GM19099 (cell line): ENCODE data around the gene TCIRG1.

Source experiments
- POLR2A ChIP-seq: IDR thresholded peaks from 3 replicates; pipeline ENCODE4 v1.6.1; 2011; ENCODE audit warnings: low read depth; ENCODE audit not compliant: insufficient read length; ENCODE audit errors: extremely low read depth

The TCIRG1 gene, protein sequence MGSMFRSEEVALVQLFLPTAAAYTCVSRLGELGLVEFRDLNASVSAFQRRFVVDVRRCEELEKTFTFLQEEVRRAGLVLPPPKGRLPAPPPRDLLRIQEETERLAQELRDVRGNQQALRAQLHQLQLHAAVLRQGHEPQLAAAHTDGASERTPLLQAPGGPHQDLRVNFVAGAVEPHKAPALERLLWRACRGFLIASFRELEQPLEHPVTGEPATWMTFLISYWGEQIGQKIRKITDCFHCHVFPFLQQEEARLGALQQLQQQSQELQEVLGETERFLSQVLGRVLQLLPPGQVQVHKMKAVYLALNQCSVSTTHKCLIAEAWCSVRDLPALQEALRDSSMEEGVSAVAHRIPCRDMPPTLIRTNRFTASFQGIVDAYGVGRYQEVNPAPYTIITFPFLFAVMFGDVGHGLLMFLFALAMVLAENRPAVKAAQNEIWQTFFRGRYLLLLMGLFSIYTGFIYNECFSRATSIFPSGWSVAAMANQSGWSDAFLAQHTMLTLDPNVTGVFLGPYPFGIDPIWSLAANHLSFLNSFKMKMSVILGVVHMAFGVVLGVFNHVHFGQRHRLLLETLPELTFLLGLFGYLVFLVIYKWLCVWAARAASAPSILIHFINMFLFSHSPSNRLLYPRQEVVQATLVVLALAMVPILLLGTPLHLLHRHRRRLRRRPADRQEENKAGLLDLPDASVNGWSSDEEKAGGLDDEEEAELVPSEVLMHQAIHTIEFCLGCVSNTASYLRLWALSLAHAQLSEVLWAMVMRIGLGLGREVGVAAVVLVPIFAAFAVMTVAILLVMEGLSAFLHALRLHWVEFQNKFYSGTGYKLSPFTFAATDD

DNA sequence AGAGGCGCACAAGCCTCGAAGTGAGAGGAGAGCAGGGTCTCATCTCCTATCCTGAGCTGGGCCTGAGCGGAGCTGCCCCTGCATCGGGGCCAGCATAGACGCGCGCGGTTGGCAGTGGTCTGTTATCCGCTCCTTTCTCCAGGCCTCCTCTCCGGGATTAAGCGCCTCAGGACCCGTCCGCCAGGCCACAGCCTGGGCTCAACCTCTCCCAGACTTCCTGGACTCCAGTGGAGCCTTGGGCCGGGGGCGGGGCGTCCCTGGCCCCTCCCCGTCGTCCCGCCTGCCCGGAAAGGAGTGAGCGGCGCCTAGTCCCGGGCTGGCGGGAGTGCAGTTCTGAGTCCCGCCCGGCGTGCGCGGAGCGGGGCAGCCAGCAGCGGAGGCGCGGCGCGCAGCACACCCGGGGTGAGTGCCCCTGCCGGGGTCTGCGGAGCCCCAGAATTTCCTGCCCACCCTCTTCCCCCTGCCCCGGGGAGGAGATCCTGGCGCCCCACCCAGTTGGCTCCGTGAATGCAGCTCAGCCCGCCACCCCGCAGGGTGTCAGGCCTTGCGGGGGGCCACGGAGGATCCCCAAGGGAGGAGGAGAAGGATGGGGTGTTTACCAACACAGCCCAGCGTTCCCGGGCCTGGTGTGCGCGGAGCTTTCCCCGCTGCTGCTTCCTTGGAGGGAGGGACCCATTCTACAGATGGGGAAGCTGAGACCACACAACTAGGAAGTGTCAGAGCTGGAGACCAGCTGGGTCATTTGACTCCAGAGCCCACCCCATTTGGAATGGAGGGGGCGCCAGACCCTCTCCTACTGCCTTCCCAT is at the start of gene TCIRG1:
Gene TCIRG1, plus strand, starts transcription at position 308 of the 808 bp plus-strand sequence. CDS start 2,247 bp downstream, outside the sequence.
- TF ChIP-seq POLR2A: peak; percentile 86

GRCh38 chr11:67996051-67996450 is 42.8 kb upstream of the TCIRG1 start:
- no peak for TF ChIP-seq POLR2A

DNA sequence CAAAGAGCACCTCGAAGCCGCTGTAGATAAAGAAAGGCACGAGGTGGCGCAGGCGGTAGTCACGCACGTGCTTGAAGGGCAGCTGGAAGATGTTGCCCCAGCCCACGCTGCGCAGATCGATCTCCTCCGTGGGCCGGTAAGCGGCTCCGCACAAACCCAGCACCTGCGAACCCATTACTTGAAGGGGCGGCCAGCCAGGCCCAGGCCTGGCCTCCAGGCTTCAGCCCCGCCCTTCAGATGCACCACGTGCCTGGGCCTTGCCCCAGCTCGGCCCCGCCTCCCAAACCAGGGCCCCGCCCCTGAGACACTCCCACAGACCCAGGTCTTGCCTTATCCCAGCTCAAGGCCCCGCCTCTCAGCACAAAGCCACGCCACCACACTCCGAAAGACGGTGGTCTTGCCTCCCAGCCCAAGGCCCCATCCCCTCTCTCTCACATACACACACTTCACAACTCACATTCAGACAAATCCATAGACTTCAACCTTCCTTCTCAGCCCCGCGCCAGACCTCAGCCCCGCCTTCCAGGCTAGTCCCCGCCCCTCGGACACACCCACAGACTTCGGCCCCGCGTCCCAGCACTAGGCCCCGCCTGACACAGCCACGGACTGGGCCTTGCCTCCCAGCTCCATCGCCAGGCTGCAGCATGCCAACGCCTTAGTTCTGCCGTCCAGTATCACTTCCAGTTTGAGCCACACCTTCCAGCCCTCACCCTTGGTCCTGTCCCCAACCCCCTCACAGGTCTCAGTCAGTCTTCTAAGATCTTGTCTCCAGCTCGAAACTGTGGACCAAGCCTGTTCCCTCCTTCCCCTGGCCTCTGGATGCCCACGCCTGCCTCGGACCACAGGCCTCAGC is 42.0 kb upstream of the TCIRG1 start:
- no peak for TF ChIP-seq POLR2A

DNA sequence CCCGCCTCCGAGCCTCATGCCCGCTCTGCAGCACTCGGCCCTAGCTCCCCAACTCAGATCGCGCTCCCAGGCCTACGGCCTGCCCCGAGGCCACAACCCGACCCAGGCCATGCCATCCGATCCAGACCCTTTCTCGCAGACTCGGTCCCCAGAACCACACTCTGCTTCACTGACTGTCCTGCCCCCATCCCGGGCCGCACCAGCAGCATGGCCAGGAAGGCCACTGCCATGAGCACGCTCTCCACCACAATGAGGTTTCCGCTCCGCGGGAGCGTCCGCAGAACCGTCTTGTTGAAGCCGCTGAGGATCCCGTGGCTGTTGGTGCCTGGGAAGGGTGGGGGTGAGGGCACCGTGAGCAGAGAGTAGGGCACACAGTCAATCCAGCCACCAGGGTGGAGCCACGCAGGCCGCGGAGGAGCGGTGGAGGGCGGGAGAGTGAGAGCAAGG is 41.3 kb upstream of the TCIRG1 start:
- TF ChIP-seq POLR2A: no peak

DNA sequence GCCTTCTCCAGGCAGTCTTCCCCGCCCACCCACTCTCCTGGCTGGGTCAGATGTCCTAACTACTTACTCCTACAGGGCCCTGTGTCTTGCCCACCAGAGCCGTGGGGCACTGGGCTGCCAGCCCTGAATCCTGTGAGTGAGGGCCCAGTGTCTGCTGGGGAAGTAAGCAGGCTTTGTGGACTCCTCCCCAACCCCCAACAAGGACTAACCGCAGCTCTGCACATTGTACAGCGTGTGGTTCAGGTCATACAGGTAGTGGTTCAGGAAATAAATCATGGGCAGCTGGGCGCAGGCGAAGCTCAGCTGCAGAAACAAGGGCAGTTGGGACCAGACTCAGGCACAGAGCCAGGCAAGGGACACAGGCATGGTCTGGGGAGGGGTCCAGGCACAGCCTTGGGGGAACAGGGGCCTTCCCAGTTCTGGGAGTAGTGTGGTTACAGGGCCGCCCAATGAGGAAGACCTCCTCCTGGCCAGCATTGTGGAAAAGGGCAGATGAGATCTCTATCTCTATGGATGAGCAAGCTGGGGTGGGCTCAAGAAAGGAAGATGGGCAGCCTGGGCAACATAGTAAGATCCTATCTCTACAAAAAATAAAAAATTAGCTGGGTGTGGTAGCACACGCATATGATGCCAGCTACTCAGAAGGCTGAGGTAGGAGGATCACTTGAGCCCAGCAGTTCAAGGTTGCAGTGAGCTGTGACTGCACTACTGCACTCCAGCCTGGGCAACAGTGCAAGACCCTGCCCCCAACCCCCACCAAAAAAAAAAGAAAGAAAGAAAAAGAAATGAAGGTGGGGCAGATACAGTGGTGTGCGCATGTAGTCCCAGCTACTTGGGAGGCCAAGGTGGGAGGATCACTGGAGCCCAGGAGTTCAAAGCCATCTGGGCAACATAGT is 40.4 kb upstream of the TCIRG1 start:
- no peak for TF ChIP-seq POLR2A

GRCh38 chr11:67999201-67999629 is 39.6 kb upstream of the TCIRG1 start:
- no peak for TF ChIP-seq POLR2A

DNA sequence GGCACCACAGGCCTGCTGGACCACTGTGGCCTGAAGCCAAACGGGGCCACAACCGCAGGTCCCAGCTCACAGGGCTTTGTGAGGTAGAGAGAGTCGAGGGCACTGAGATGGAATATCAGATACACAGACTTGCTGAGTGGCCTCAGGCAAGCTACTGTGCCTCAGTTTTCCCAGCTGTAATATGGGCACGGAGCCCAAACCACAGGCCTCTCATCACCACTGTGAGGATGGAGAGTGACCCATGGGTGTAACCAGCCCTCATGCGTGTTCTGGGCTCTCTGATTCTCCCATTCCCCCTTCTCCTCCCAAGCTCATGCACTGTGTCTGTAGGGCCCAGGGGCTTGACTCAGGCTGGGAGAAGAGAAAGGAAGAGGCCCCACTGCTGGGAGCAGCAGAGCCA is 39.1 kb upstream of the TCIRG1 start:
- no peak for TF ChIP-seq POLR2A

GRCh38 chr11:68002575-68002937 is 36.3 kb upstream of the TCIRG1 start:
- no peak for TF ChIP-seq POLR2A

DNA sequence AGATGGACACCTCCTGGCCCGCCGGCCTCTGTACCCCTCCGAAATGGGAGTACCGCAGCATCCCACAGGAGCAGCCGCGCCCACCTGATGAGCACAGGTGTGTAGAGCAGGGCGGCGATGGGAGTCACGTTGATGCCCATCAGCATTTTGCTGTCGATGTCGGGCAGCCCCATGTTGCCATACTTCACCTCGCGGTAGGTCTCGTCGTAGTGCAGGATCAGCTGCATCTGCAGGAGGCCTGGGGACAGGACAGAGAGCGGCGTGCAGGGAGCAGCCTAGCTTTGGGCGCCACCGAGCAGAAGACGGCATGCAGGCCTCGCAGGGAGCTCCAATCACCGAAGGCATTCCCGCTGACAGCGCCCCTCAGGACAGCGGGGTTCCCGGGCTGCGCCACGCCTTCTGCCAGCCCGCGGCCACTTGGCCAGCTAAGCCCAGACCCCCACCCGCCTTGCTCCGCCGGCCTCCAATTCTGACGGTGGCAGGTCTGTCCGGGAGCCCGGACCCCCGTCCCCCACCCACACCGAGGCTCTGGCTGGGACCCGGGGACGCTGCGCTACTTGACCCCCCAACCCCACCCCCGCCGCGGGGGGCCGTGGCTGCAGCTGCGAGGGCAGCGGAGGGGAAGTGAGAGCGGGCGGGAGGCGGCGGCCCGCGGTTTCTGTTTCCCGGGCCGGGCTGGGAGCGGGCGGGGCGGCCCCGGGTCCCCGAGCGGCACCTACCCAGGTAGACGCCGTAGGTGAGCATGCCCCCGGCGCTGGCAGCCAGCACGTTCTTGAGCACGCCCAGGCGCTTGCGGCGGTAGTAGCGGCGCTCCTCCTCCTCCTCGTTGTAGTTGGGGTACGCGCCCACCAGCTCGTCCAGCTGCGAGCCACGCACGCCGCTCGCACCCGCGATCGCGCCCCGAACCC is 35.6 kb upstream of the TCIRG1 start:
- TF ChIP-seq POLR2A: no peak

- TF ChIP-seq POLR2A: peak; percentile 88
These were observed 34.8 kb upstream of the TCIRG1 start, which contains the start of gene UNC93B1 for GRCh38 chr11:68003846-68004550. Gene UNC93B1 (minus strand): TSS chr11:68004097. CDS start chr11:68004043, 54 bp downstream.

DNA sequence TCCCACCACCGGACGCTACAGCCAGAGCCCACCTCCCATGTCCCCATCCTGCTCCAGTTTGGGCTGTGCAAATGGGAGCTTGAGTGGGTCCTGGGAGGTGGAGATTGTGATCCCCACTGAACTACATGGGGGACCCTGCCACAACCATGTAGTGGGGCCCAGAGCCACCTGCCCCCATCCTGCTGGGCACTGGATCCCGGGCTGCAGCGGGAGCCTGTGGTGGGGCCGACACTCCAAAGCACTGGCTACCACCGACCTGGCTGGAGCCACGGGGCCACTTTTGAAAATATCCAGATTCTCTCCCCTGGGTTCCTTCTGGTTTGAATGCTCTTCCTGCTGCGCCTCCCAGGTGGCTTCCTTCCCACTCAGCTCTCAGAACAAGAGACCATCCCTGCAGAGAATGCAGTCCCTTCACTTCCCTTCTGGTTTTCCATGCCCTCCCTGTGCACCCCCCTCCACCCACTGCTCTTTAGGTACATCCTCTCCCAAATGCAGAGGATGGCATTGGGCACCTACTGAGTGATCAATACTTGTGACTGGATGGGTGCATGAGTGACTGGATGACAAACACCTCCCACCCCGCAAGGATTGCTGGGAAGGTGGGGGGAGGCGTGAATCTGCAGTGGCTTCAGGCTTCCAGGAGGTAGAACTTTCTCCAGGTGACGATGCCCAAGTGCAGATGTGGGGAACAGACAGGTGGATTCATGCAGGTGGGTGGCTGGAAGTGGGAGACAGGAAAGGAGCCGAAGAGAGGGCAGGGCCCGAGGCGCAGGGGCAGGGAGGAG is 34.1 kb upstream of the TCIRG1 start:
- no peak for TF ChIP-seq POLR2A
